ENCODE data around the gene PORCN.

- TF ChIP-seq CTCF (IDR thresholded peaks at IDR 0.05) (no peak), POLR2A (IDR thresholded peaks at IDR 0.05) (no peak)
These were observed 20.8 kb upstream of the PORCN start for GRCh38 chrX:48488034-48488433.

All from sigmoid colon (tissue), 3 donors.